ENCODE data around the gene USP32.
A peak's percentile ranks its signal among the peaks of the same experiment; 100 is the strongest.
"Not testable (repeated sequence)": the region's sequence is repeated elsewhere in the genome, so short reads cannot be mapped to it uniquely, and the experiment has no call there.

The USP32 gene

DNA sequence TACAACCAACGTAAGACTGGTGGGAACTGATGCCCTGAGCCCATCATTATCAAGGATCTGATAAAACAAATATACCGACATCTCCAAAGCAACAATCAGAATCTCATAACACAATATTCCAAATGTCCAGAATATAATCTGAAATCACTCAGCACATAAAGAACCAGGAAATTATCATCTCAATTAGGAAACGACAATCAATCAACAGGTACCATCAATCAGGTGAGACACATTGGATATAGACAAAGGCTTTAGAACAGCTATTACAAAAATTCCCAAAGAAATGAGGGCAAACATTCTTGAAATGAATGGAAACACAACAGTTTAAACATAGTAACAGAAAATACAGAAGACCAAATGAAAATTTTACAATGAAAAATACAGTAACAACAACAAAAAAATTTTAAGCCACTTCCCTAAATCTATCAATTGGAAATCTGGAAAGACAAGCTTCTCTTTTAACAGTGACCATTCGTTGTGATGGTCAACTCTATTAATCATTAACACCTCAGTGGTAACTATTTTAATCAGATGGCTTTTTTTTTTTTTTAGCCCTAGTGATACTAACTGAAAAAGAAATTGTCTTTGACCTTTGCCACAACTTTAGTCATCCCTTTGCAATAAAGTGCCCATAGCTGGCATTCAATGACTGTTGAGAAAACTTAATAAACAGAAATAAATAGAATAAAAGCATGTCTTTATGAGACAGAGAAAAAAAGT is 70.4 kb downstream of the USP32 start:
- DNase-seq (ENCODE audit: low read depth) = no peak
- no peak overlapping the region for H3K4me3 ChIP-seq (ENCODE audit: low read depth, low read length)
- no peak for TF ChIP-seq MYC (IDR thresholded peaks at IDR 0.05; ENCODE audit: low read depth, low read length)

- no peak for DNase-seq (ENCODE audit: low read depth)
- no peak overlapping the region for H3K4me3 ChIP-seq (ENCODE audit: low read depth, low read length)
- TF ChIP-seq MYC (IDR thresholded peaks at IDR 0.05; ENCODE audit: low read depth, low read length) = no peak
- no peak for TF ChIP-seq MAX (IDR thresholded peaks at IDR 0.05; ENCODE audit: low read depth, low read length)
- TF ChIP-seq POLR2A (IDR thresholded peaks at IDR 0.05; ENCODE audit: extremely low read depth, insufficient read length) = no peak
- TF ChIP-seq CTCF (IDR thresholded peaks at IDR 0.05; ENCODE audit: low read depth, low read length) = no peak
Observed at GRCh38 chr17:60318830-60319229, 73.1 kb downstream of the USP32 start.

- DNase-seq (ENCODE audit: low read depth) = no peak
- no peak overlapping the region for H3K4me3 ChIP-seq (ENCODE audit: low read depth, low read length)
- TF ChIP-seq MYC (IDR thresholded peaks at IDR 0.05; ENCODE audit: low read depth, low read length) = no peak
- no peak for TF ChIP-seq CTCF (IDR thresholded peaks at IDR 0.05; ENCODE audit: low read depth, low read length)
- no peak for TF ChIP-seq MAX (IDR thresholded peaks at IDR 0.05; ENCODE audit: low read depth, low read length)
- no peak for TF ChIP-seq POLR2A (IDR thresholded peaks at IDR 0.05; ENCODE audit: extremely low read depth, insufficient read length)
Observed at GRCh38 chr17:60318326-60318725, 73.6 kb downstream of the USP32 start.

- H3K4me3 ChIP-seq (ENCODE audit: low read depth, low read length) = no peak overlapping the region
- TF ChIP-seq CTCF (IDR thresholded peaks at IDR 0.05; ENCODE audit: low read depth, low read length) = no peak
- no peak for TF ChIP-seq MAX (IDR thresholded peaks at IDR 0.05; ENCODE audit: low read depth, low read length)
- no peak for TF ChIP-seq MYC (IDR thresholded peaks at IDR 0.05; ENCODE audit: low read depth, low read length)
- no peak for TF ChIP-seq POLR2A (IDR thresholded peaks at IDR 0.05; ENCODE audit: extremely low read depth, insufficient read length)
- DNase-seq (ENCODE audit: low read depth) = peak; percentile 37
Observed at GRCh38 chr17:60315650-60316049, 76.3 kb downstream of the USP32 start.

GRCh38 chr17:60314900-60315299 is 77.0 kb downstream of the USP32 start:
- H3K4me3 ChIP-seq (ENCODE audit: low read depth, low read length); DNase-seq (ENCODE audit: low read depth): not testable (repeated sequence)

DNA sequence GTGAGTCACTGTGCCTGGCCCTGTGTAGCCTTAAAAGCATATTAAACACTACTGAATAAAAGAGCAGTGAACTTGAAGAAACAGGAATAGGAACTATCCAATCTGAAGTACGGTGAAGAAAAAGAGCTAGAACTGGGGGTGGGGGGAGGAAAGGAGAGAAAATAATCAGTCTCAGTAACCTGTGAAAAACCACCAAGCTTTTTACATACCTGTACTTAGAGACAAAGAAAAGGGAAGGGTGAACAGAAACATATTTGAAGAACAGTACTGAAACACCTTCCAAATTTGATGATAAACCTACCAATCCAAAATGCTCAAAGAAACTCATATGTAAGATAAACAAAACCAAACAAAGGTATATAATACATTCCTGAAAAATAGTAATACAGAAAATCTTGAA is 77.5 kb downstream of the USP32 start:
- TF ChIP-seq MAX (IDR thresholded peaks at IDR 0.05; ENCODE audit: low read depth, low read length) (no peak), MYC (IDR thresholded peaks at IDR 0.05; ENCODE audit: low read depth, low read length) (no peak), POLR2A (IDR thresholded peaks at IDR 0.05; ENCODE audit: extremely low read depth, insufficient read length) (no peak), CTCF (IDR thresholded peaks at IDR 0.05; ENCODE audit: low read depth, low read length) (no peak)
- no peak for DNase-seq (ENCODE audit: low read depth)
- no peak overlapping the region for H3K4me3 ChIP-seq (ENCODE audit: low read depth, low read length)

- TF ChIP-seq CTCF (IDR thresholded peaks at IDR 0.05; ENCODE audit: low read depth, low read length) = no peak
- no peak for TF ChIP-seq POLR2A (IDR thresholded peaks at IDR 0.05; ENCODE audit: extremely low read depth, insufficient read length)
- TF ChIP-seq MYC (IDR thresholded peaks at IDR 0.05; ENCODE audit: low read depth, low read length) = no peak
- TF ChIP-seq MAX (IDR thresholded peaks at IDR 0.05; ENCODE audit: low read depth, low read length) = no peak
- H3K4me3 ChIP-seq (ENCODE audit: low read depth, low read length) = no peak overlapping the region
- no peak for DNase-seq (ENCODE audit: low read depth)
Observed at GRCh38 chr17:60311936-60312335, 80.0 kb downstream of the USP32 start.
